ENCODE measurements around the gene FASN.

DNA sequence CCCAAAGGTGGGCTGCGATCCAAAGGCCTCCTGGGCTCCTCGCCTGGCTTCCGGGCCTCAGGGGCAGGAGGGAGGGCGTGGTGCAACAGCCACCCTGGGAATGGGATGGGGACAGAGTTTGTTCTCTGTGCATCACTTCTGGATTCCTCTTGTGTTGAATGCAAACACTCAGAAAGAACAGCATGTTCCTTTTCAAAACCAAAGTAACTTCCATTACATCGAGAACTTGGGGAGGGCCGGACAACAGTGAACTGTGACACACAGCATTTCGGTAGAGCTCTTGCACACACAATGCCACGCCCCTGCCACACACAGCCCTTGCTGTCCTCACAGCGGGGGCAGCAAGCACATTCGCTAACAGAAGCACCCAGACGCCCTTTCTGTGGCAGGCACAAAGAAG, 36.1 kb upstream of the FASN start:
- TF ChIP-seq, protein P1, sequence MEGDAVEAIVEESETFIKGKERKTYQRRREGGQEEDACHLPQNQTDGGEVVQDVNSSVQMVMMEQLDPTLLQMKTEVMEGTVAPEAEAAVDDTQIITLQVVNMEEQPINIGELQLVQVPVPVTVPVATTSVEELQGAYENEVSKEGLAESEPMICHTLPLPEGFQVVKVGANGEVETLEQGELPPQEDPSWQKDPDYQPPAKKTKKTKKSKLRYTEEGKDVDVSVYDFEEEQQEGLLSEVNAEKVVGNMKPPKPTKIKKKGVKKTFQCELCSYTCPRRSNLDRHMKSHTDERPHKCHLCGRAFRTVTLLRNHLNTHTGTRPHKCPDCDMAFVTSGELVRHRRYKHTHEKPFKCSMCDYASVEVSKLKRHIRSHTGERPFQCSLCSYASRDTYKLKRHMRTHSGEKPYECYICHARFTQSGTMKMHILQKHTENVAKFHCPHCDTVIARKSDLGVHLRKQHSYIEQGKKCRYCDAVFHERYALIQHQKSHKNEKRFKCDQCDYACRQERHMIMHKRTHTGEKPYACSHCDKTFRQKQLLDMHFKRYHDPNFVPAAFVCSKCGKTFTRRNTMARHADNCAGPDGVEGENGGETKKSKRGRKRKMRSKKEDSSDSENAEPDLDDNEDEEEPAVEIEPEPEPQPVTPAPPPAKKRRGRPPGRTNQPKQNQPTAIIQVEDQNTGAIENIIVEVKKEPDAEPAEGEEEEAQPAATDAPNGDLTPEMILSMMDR (IDR thresholded peaks at IDR 0.05): no peak
- TF ChIP-seq EP300 (IDR thresholded peaks at IDR 0.05; ENCODE audit: borderline replicate concordance in 1 of 2, low read depth in 1 of 2, low read length in 1 of 2): no peak
- TF ChIP-seq RXRA (IDR thresholded peaks at IDR 0.05; ENCODE audit: borderline replicate concordance, low read depth): no peak
- TF ChIP-seq EZH2phosphoT487 (IDR thresholded peaks at IDR 0.05; ENCODE audit: borderline replicate concordance, low read depth): no peak
- TF ChIP-seq RFX5 (IDR thresholded peaks at IDR 0.05; ENCODE audit: low read length): no peak
- TF ChIP-seq TAF1 (IDR thresholded peaks at IDR 0.05; ENCODE audit: borderline replicate concordance, low read depth, low read length): no peak
- TF ChIP-seq YY1 (IDR thresholded peaks at IDR 0.05; ENCODE audit: low read depth): no peak
- no peak for TF ChIP-seq POLR2AphosphoS5 (IDR thresholded peaks at IDR 0.05; ENCODE audit: low read depth, low read length)
